B cell (primary cell): ENCODE results near the gene AMIGO1. TPM values are rescaled to one million over a fixed set of nuclear protein-coding genes. Genes with fewer than 3 reads are reported as not detected.

Source experiments
- ATAC-seq: fragments of 200-7000 bp; cut with Tn5 transposase; one replicate; pipeline ENCODE4 v1.10.0; 2021; ENCODE audit warnings: low read depth, mild to moderate bottlenecking, moderate number of reproducible peaks, moderate library complexity
- CTCF ChIA-PET: fragments of 350-600 bp; sonication (Branson Sonifier 250); formaldehyde crosslinking; loops from one replicate; lab custom pipeline; 2021; ENCODE audit warnings: antibody characterized with exemption, inconsistent platforms; lab: Charles Lee
- POLR2A ChIA-PET: fragments of 350-600 bp; sonication (Branson Sonifier 250); formaldehyde crosslinking; loops from one replicate; lab custom pipeline; 2021; ENCODE audit warnings: antibody characterized with exemption; lab: Charles Lee
- DNase-seq: peaks from one replicate; pipeline ENCODE4 v3.0.0; 2013
- H2AFZ ChIP-seq: 2 replicates; pipeline ENCODE4 v1.6.1; 2012; ENCODE audit warnings: mild to moderate bottlenecking, low read depth, low read length; ENCODE audit not compliant: insufficient read depth, poor library complexity, severe bottlenecking
- H3K27ac ChIP-seq, 2 donors: 1 replicate in 1 of 2; 2 replicates in 1 of 2; pipeline ENCODE4 v1.5.1; 2012 to 2013; ENCODE audit warnings: low read length in 2 of 2, mild to moderate bottlenecking in 2 of 2, moderate library complexity in 1 of 2
- H3K27me3 ChIP-seq, 4 experiments: fragments of 200-600 bp in 1 of 4; sonication (generic) in 1 of 4; replicated peaks in 1 of 4; 1 replicate in 2 of 4; 2 replicates in 2 of 4; pipeline versions ENCODE4 v1.6.1 to v1.7.0; 2013 to 2016; ENCODE audit warnings: low read length in 3 of 4, mild to moderate bottlenecking in 2 of 4, mixed read lengths in 1 of 4, moderate library complexity in 1 of 4; ENCODE audit not compliant: insufficient read depth in 4 of 4, control insufficient read depth in 3 of 4; ENCODE audit errors: control extremely low read depth in 1 of 4
- H3K36me3 ChIP-seq, 2 experiments: replicated peaks in 1 of 2; 1 replicate in 1 of 2; 2 replicates in 1 of 2; pipeline versions ENCODE4 v1.6.1 to v1.7.1; 2013; ENCODE audit warnings: low read length in 1 of 2; ENCODE audit not compliant: insufficient read depth in 2 of 2, control insufficient read depth in 1 of 2; ENCODE audit errors: control extremely low read depth in 1 of 2, extremely low read depth in 1 of 2
- H3K4me1 ChIP-seq, 2 donors: fragments of 200-600 bp in 1 of 2; sonication (generic) in 1 of 2; 1 replicate in 1 of 2; 2 replicates in 1 of 2; pipeline versions ENCODE4 v1.5.1 to v1.6.1; 2013 to 2017; ENCODE audit warnings: low read length in 2 of 2; ENCODE audit not compliant: control insufficient read depth in 2 of 2, insufficient read depth in 2 of 2
- H3K4me2 ChIP-seq: replicated peaks from 2 replicates; pipeline ENCODE3; 2012; ENCODE audit warnings: mild to moderate bottlenecking, low read depth, low read length; ENCODE audit not compliant: poor library complexity, severe bottlenecking
- H3K4me3 ChIP-seq, 5 experiments: fragments of 200-600 bp in 1 of 5; sonication (generic) in 1 of 5; 1 replicate in 3 of 5; 2 replicates in 2 of 5; pipeline versions ENCODE4 v1.5.1 to v1.7.0; 2011 to 2016; ENCODE audit warnings: low read length in 4 of 5, mild to moderate bottlenecking in 4 of 5, low read depth in 2 of 5, control low read depth in 1 of 5, moderate library complexity in 1 of 5; ENCODE audit not compliant: insufficient read depth in 1 of 5; ENCODE audit errors: control extremely low read depth in 1 of 5, extremely low read depth in 1 of 5
- H3K79me2 ChIP-seq: fragments of 200-600 bp; sonication (generic); one replicate; pipeline ENCODE4 v1.6.0; 2016; ENCODE audit warnings: low read length; ENCODE audit not compliant: control insufficient read depth, insufficient read depth
- H3K9ac ChIP-seq: fragments of 200-600 bp; sonication (generic); 2 replicates; pipeline ENCODE4 v1.6.1; 2017; ENCODE audit warnings: mild to moderate bottlenecking, low read length, moderate library complexity
- H3K9me3 ChIP-seq, 3 donors: one replicate each; pipeline versions ENCODE4 v1.6.1 to v1.7.1; 2013; ENCODE audit warnings: low read length in 2 of 3; ENCODE audit not compliant: control insufficient read depth in 2 of 3, insufficient read depth in 1 of 3; ENCODE audit errors: control extremely low read depth in 1 of 3
- H4K20me1 ChIP-seq: 2 replicates; pipeline ENCODE4 v1.6.0; 2012; ENCODE audit warnings: mild to moderate bottlenecking, low read length; ENCODE audit not compliant: insufficient read depth, control insufficient read depth, poor library complexity, severe bottlenecking
- H3K27ac Mint-ChIP-seq: one replicate; pipeline ENCODE4 v1.8.0; 2021; ENCODE audit warnings: mixed read lengths
- H3K27me3 Mint-ChIP-seq: one replicate; pipeline ENCODE4 v1.8.0; 2021; ENCODE audit warnings: mixed read lengths
- H3K4me1 Mint-ChIP-seq: one replicate; pipeline ENCODE4 v1.8.0; 2021; ENCODE audit warnings: mixed read lengths
- H3K4me3 Mint-ChIP-seq: one replicate; pipeline ENCODE4 v1.8.0; 2021; ENCODE audit warnings: mixed read lengths
- H3K9me3 Mint-ChIP-seq: one replicate; pipeline ENCODE4 v1.8.0; 2022; ENCODE audit warnings: mixed read lengths; ENCODE audit not compliant: insufficient read depth
- EZH2 ChIP-seq: IDR thresholded peaks from 2 replicates; pipeline ENCODE4 v1.6.1; 2012; ENCODE audit warnings: borderline replicate concordance, low read depth, mild to moderate bottlenecking, moderate library complexity, low read length; ENCODE audit not compliant: insufficient read depth, poor library complexity, severe bottlenecking
- WGBS: methylation state at CpG from one replicate; pipeline ENCODE4 v1.1.5; 2013; ENCODE audit warnings: missing lambda C conversion rate; ENCODE audit not compliant: insufficient coverage; 5-methylcytosine and 5-hydroxymethylcytosine counted together
- intact Hi-C: fragments of 100-400 bp; cut with micrococcal nuclease; formaldehyde crosslinking; loops from one replicate; pipeline ENCODE4 v1.10.0; 2022
- polyA plus RNA-seq: library from polyadenylated mRNA; depleted of rRNA; stranded (reverse); fragments of >200 nt; gene quantifications from 2 replicates; pipeline ENCODE4 v1.2.3, GENCODE V29; 2012
- total RNA-seq, 2 donors: library from RNA; stranded (reverse); fragments of 120-200 nt in 1 of 2; gene quantifications; 1 replicate in 1 of 2; 2 replicates in 1 of 2; pipeline versions ENCODE4 v1.2.3 to v1.2.4, GENCODE V29; 2013 to 2022
- TF ChIP-seq, protein P1 (sequence below): fragments of 200-600 bp; IDR thresholded peaks from one replicate; pipeline ENCODE4 v1.8.0; 2022; ENCODE audit warnings: antibody characterized with exemption, mild to moderate bottlenecking

The AMIGO1 gene
- total and polyA plus RNA-seq, 2 donors (not counting 1 experiment from before 2014, with no cell fraction given), result 0.19 to 2.4 TPM

GRCh38 chr1:109483672-109484518 is 25.6 kb downstream of the AMIGO1 start, which contains the start of gene ATXN7L2:
ATXN7L2 (plus strand) TSS chr1:109483905; CDS start chr1:109483954, 49 bp downstream.
- ChIA-PET CTCF (interaction anchor here (0.7 to 37.9 kb wide), 13 partner anchors 10 to 501 kb away, joined by 3 to 926 read pairs (median 4); partner anchors contain the start of genes AHCYL1, CYB561D1, GPR61 and PSMA5), POLR2A (interaction anchor here (0.6 to 1.6 kb wide), 14 partner anchors 10 to 500 kb away, joined by 3 to 8 read pairs (median 5); partner anchors contain the start of genes CYB561D1, GNAI3, PSMA5 and TAF13)
- H3K9me3 Mint-ChIP-seq, result no peaks in the 10 kb centered on the region
- Histone ChIP-seq H3K4me2 (peak within 1 kb of the TSS; percentile 93), H3K79me2 (peaks cover 24% of the 10 kb centered on the region), H3K9me3 (no peaks in the 10 kb centered on the region), H3K4me3 (peak within 1 kb of the TSS; percentile 51 to 82 (median 74)), H4K20me1 (no peaks in the 10 kb centered on the region), H3K36me3 (peaks cover 0 to 2% of the 10 kb centered on the region in 2 experiments), H3K9ac (peak within 1 kb of the TSS; percentile 70), H3K27ac (peak within 1 kb of the TSS; percentile 92 to 95), H2AFZ (peak within 1 kb of the TSS; percentile 96), H3K4me1 (peaks cover 12 to 23% of the 10 kb centered on the region in 2 donors), H3K27me3 (peaks cover 0 to 15% (median 5%) of the 10 kb centered on the region in 4 experiments)
- peak within 1 kb of the TSS; percentile 88 for H3K27ac Mint-ChIP-seq
- 1% methylated on average over 64 of the region's 73 CpGs for WGBS
- ATAC-seq, result peak; percentile 77
- peaks cover 20% of the 10 kb centered on the region for H3K27me3 Mint-ChIP-seq
- TF ChIP-seq, protein P1, sequence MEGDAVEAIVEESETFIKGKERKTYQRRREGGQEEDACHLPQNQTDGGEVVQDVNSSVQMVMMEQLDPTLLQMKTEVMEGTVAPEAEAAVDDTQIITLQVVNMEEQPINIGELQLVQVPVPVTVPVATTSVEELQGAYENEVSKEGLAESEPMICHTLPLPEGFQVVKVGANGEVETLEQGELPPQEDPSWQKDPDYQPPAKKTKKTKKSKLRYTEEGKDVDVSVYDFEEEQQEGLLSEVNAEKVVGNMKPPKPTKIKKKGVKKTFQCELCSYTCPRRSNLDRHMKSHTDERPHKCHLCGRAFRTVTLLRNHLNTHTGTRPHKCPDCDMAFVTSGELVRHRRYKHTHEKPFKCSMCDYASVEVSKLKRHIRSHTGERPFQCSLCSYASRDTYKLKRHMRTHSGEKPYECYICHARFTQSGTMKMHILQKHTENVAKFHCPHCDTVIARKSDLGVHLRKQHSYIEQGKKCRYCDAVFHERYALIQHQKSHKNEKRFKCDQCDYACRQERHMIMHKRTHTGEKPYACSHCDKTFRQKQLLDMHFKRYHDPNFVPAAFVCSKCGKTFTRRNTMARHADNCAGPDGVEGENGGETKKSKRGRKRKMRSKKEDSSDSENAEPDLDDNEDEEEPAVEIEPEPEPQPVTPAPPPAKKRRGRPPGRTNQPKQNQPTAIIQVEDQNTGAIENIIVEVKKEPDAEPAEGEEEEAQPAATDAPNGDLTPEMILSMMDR, result no peak
- TF ChIP-seq EZH2, result no peak
- intact Hi-C loops, result loop anchor here (1.0 to 10.0 kb wide), 8 partner anchors 10 to 923 kb away; partner anchors contain the start of genes AMIGO1, AMPD2, CYB561D1 and GNAI3
- peak; percentile 96 for DNase-seq
- H3K4me1 Mint-ChIP-seq, result peaks cover 28% of the 10 kb centered on the region
- peak within 1 kb of the TSS; percentile 96 for H3K4me3 Mint-ChIP-seq
